Gastrocnemius medialis (tissue), 4 donors: Measurements from ENCODE around the gene PA2G4. TPM values are rescaled to one million over a fixed set of nuclear protein-coding genes. Genes with fewer than 3 reads are reported as not detected.
A peak's percentile ranks its signal among the peaks of the same experiment; 100 is the strongest.

Experiments
- ATAC-seq, 2 donors: fragments of 150-250 bp; one replicate each; pipeline ENCODE4 v1.9.1; 2016
- DNase-seq, 2 donors: peaks; one replicate each; pipeline ENCODE4 v3.0.0-alpha.2; 2019
- H3K27ac ChIP-seq, 4 donors: fragments of 200-600 bp; sonication (generic); 1 replicate in 1 of 4; 2 replicates in 3 of 4; pipeline ENCODE4 v1.5.1; 2016 to 2018; ENCODE audit warnings: mild to moderate bottlenecking in 2 of 4, moderate library complexity in 1 of 4
- H3K27me3 ChIP-seq, 3 donors: fragments of 200-600 bp; sonication (generic) in 2 of 3; 1 replicate in 1 of 3; 2 replicates in 2 of 3; pipeline versions ENCODE4 v1.5.1 to v1.6.0; 2016 to 2019; ENCODE audit warnings: mild to moderate bottlenecking in 1 of 3, moderate library complexity in 1 of 3
- H3K36me3 ChIP-seq, 2 donors: fragments of 200-600 bp; sonication (generic) in 1 of 2; one replicate each; pipeline ENCODE4 v1.5.1; 2017 to 2018
- H3K4me1 ChIP-seq, 2 donors: fragments of 200-600 bp; sonication (generic) in 1 of 2; one replicate each; pipeline ENCODE4 v1.5.1; 2016 to 2017; ENCODE audit warnings: mild to moderate bottlenecking in 2 of 2
- H3K4me3 ChIP-seq, 4 donors: fragments of 200-600 bp; sonication (generic) in 3 of 4; 1 replicate in 1 of 4; 2 replicates in 3 of 4; pipeline ENCODE4 v1.5.1; 2016 to 2019; ENCODE audit warnings: mild to moderate bottlenecking in 2 of 4
- H3K9me3 ChIP-seq, 3 donors: fragments of 200-600 bp; sonication (generic) in 2 of 3; 1 replicate in 1 of 3; 2 replicates in 2 of 3; pipeline ENCODE4 v1.5.1; 2016 to 2019
- CTCF ChIP-seq, 5 experiments: fragments of 450-650 bp in 3 of 5; fragments of 200-600 bp in 2 of 5; sonication (generic) in 2 of 5; IDR thresholded peaks in 4 of 5; conservative IDR thresholded peaks in 1 of 5; 1 replicate in 4 of 5; 2 replicates in 1 of 5; pipeline ENCODE4 v1.5.1; 2016 to 2019; ENCODE audit warnings: antibody characterized with exemption in 5 of 5, mild to moderate bottlenecking in 3 of 5, moderate library complexity in 3 of 5
- POLR2A ChIP-seq, 2 donors: fragments of 450-650 bp; IDR thresholded peaks; one replicate each; pipeline ENCODE4 v1.6.1; 2017; ENCODE audit warnings: antibody characterized with exemption in 2 of 2, mild to moderate bottlenecking in 2 of 2, moderate library complexity in 2 of 2
- in situ Hi-C, 4 donors: fragments of 200-750 bp; cut with MboI; loops; one replicate each; pipeline versions ENCODE4 v1.15.0 to v1.8.0; 2017; ENCODE audit warnings: low sequenced_read_pairs in 4 of 4
- intact Hi-C: fragments of 100-400 bp; cut with DNase I; formaldehyde crosslinking; loops from one replicate; pipeline ENCODE4 v1.15.1; 2023; ENCODE audit warnings: low total_unique reads
- total RNA-seq, 4 donors: library from RNA; depleted of rRNA; stranded (reverse); fragments of >200 nt; gene quantifications; one replicate each; pipeline versions ENCODE4 v1.1.0 to v1.2.3, GENCODE V29; 2016

PA2G4 gene
- total RNA-seq, 4 donors from 2014 or later = 109 to 204 (median 127) TPM

DNA sequence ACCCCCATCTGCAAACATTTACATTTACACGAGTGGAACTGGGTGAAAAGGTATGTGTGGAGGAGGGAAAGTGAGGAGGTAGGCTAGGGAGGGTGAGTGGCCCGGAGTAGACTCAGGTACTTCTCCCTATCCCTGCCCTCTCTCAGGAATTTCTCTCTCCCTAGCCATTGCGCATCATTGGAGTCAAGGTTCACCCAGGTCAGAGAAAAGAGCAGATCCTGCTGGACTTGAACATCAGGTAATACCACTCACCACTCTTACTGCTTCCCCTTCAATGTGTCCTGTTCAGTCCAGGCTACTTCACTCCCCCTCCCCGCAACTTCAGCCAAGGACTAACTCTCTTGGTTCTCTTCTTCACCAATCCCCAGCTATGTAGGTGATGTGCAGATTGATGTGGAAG is 26.5 kb downstream of the PA2G4 start:
- TF ChIP-seq CTCF (IDR thresholded peaks at IDR 0.05 in 4 of 5, conservative IDR thresholded peaks at IDR 0.05 in 1 of 5) (no peak), POLR2A (IDR thresholded peaks at IDR 0.05) (no peak)
- Histone ChIP-seq H3K4me1 (peaks cover 29 to 30% of the 10 kb centered on the region in 2 donors), H3K4me3 (no peak overlapping the region), H3K36me3 (peaks cover 0 to 56% of the 10 kb centered on the region in 2 donors), H3K27me3 (no peaks in the 10 kb centered on the region), H3K9me3 (no peaks in the 10 kb centered on the region), H3K27ac (peak overlapping the region; percentile 92 to 99 (median 98))
- intact Hi-C loops = no loop called here
- DNase-seq = no peak
- in situ Hi-C loops = no loop called here
- ATAC-seq = no peak

GRCh38 chr12:56134897-56135296 is 30.5 kb downstream of the PA2G4 start:
- intact Hi-C loops (no loop called here), in situ Hi-C loops (no loop called here)
- Histone ChIP-seq H3K36me3 (peaks cover 0 to 97% of the 10 kb centered on the region in 2 donors), H3K9me3 (no peaks in the 10 kb centered on the region), H3K27ac (no peak overlapping the region), H3K4me1 (peaks cover 6 to 7% of the 10 kb centered on the region in 2 donors), H3K4me3 (no peak overlapping the region), H3K27me3 (no peaks in the 10 kb centered on the region)
- DNase-seq (no peak), ATAC-seq (no peak)
- TF ChIP-seq POLR2A (IDR thresholded peaks at IDR 0.05) (no peak), CTCF (IDR thresholded peaks at IDR 0.05 in 4 of 5, conservative IDR thresholded peaks at IDR 0.05 in 1 of 5) (no peak)

DNA sequence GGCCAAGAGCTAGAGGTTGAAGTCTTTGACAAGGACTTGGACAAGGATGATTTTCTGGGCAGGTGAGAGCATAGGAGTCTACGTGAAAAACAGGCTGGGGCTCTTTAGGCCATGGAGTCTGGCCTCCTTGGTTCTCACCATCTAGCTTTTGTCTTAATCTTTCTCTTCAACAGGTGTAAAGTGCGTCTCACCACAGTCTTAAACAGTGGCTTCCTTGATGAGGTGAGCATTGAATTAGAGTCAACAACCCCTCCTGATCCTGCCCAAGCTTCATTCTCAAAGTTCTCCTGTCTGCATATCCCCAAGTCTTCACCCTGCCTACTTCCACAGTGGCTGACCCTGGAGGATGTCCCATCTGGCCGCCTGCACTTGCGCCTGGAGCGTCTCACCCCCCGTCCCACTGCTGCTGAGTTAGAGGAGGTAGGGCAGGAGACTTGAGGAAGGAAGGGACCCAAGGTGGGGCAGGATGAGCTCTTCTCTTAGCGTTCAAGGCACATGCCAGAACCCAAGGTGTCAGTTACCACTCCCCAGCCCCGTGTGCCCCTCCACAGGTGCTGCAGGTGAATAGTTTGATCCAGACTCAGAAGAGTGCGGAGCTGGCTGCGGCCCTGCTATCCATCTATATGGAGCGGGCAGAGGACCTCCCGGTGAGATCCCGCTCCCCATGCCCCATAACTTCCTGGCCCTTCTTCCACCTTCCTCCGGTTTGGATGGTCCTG is 33.7 kb downstream of the PA2G4 start:
- in situ Hi-C loops = no loop called here
- Histone ChIP-seq H3K27me3 (no peaks in the 10 kb centered on the region), H3K27ac (no peak overlapping the region), H3K4me3 (no peak overlapping the region), H3K4me1 (peaks cover 0 to under 1% of the 10 kb centered on the region in 2 donors), H3K36me3 (peaks cover 0 to 96% of the 10 kb centered on the region in 2 donors), H3K9me3 (no peaks in the 10 kb centered on the region)
- no peak for TF ChIP-seq POLR2A (IDR thresholded peaks at IDR 0.05)
- TF ChIP-seq CTCF (IDR thresholded peaks at IDR 0.05 in 4 of 5, conservative IDR thresholded peaks at IDR 0.05 in 1 of 5) = no peak
- no peak for DNase-seq
- intact Hi-C loops = no loop called here
- ATAC-seq = no peak

DNA sequence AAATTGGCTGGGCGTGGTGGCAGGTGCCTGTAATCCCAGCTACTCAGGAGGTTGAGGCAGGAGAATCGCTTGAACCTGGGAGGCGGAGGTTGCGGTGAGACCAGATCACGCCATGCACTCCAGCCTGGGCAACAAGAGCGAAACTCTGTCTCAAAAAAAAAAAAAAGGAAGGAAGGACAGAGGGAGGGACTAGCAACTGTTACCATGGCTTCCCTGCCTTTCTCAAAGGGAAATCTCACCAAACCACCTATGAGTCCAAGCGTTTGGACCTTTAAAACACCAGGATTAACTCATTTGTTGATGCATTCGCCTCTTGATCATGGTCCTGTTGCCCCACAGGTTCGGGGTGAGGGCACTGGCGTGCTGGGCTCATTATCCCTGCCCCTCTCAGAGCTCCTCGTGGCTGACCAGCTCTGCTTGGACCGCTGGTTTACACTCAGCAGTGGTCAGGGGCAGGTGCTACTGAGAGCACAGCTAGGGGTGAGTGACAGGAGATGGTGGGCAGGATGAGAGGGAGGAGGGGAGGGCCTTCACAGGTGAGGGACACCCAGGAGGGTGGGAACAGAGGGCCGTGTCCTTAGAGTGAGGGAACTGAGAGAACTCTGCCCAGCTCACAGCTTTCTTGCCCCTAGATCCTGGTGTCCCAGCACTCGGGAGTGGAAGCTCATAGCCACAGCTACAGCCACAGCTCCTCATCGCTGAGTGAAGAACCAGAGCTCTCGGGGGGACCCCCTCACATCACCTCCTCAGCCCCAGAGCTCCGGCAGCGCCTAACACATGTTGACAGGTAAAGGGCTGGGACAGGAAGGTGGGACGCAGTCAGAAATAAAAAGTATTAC is 37.8 kb downstream of the PA2G4 start:
- TF ChIP-seq POLR2A (IDR thresholded peaks at IDR 0.05) = no peak
- TF ChIP-seq CTCF (IDR thresholded peaks at IDR 0.05 in 4 of 5, conservative IDR thresholded peaks at IDR 0.05 in 1 of 5) = no peak
- no peak for DNase-seq
- H3K27ac ChIP-seq = peak overlapping the region; percentile 65 to 82 (median 77)
- H3K4me3 ChIP-seq = no peak overlapping the region
- H3K4me1 ChIP-seq = peaks cover 0 to 11% of the 10 kb centered on the region in 2 donors
- no peak for ATAC-seq
- H3K9me3 ChIP-seq = no peaks in the 10 kb centered on the region
- H3K36me3 ChIP-seq = peaks cover 0 to 76% of the 10 kb centered on the region in 2 donors
- in situ Hi-C loops = no loop called here
- intact Hi-C loops = no loop called here
- H3K27me3 ChIP-seq = no peaks in the 10 kb centered on the region
